Head of caudate nucleus (tissue), 42 donors: ENCODE results near the gene CSHL1.
"Not testable (repeated sequence)": the region's sequence is repeated elsewhere in the genome, so short reads cannot be mapped to it uniquely, and the experiment has no call there.

Source experiments
- DNase-seq, 42 donors: peaks; one replicate each; pipeline versions ENCODE4 v3.0.0 to v3.0.0-alpha.2; 2020 to 2021; ENCODE audit warnings: mixed read lengths in 7 of 42
- intact Hi-C: fragments of 100-400 bp; cut with DNase I; formaldehyde crosslinking; loops from one replicate; pipeline ENCODE4 v1.15.0; 2022

The CSHL1 gene

GRCh38 chr17:63922402-63922801 lies 11.3 kb upstream of the CSHL1 start:
- DNase-seq, intact Hi-C loops: not testable (repeated sequence)

- DNase-seq, intact Hi-C loops: not testable (repeated sequence)
These were observed 9.7 kb upstream of the CSHL1 start for GRCh38 chr17:63920779-63921178.

- DNase-seq, intact Hi-C loops: not testable (repeated sequence)
These were observed 9.0 kb upstream of the CSHL1 start for GRCh38 chr17:63920050-63920449.

GRCh38 chr17:63919311-63919723 lies 8.3 kb upstream of the CSHL1 start:
- intact Hi-C loops: loop anchor here (10.0 kb wide), 1 partner anchor 215 kb away; the partner anchor contains the start of gene ERN1
- DNase-seq: peak in 39 of 42 donors; percentile 8 to 80 (median 56)

- intact Hi-C loops: loop anchor here (10.0 kb wide), 1 partner anchor 216 kb away; the partner anchor contains the start of gene ERN1
- not testable (repeated sequence) for DNase-seq
These were observed 7.8 kb upstream of the CSHL1 start, which contains the start of gene GH1 for GRCh38 chr17:63918789-63919305. GH1 (minus strand) TSS chr17:63918839; CDS start chr17:63918776, 63 bp downstream.

- intact Hi-C loops: loop anchor here (10.0 kb wide), 1 partner anchor 216 kb away; the partner anchor contains the start of gene ERN1
- no peak for DNase-seq
These were observed 7.2 kb upstream of the CSHL1 start for GRCh38 chr17:63918305-63918704.

- intact Hi-C loops: loop anchor here (10.0 kb wide), 1 partner anchor 217 kb away; the partner anchor contains the start of gene ERN1
- no peak for DNase-seq
These were observed 6.6 kb upstream of the CSHL1 start for GRCh38 chr17:63917646-63918045.

GRCh38 chr17:63917206-63917605 lies 6.1 kb upstream of the CSHL1 start:
- intact Hi-C loops: loop anchor here (10.0 kb wide), 1 partner anchor 218 kb away; the partner anchor contains the start of gene ERN1
- not testable (repeated sequence) for DNase-seq

GRCh38 chr17:63916566-63917185 lies 5.6 kb upstream of the CSHL1 start:
- DNase-seq: no peak
- intact Hi-C loops: loop anchor here (10.0 kb wide), 1 partner anchor 218 kb away; the partner anchor contains the start of gene ERN1

GRCh38 chr17:63915753-63916152 lies 4.7 kb upstream of the CSHL1 start:
- not testable (repeated sequence) for DNase-seq
- intact Hi-C loops: loop anchor here (10.0 kb wide), 1 partner anchor 219 kb away; the partner anchor contains the start of gene ERN1

- intact Hi-C loops: loop anchor here (10.0 kb wide), 1 partner anchor 220 kb away; the partner anchor contains the start of gene ERN1
- no peak for DNase-seq
These were observed 3.4 kb upstream of the CSHL1 start for GRCh38 chr17:63914471-63914870.

GRCh38 chr17:63911657-63912100 lies 621 bp upstream of the CSHL1 start:
- DNase-seq: peak in 29 of 42 donors; percentile 11 to 74 (median 46)
- intact Hi-C loops: loop anchor here (10.0 kb wide), 1 partner anchor 223 kb away; the partner anchor contains the start of gene ERN1

GRCh38 chr17:63910096-63910495 lies 962 bp downstream of the CSHL1 start:
- intact Hi-C loops: loop anchor here (10.0 kb wide), 1 partner anchor 225 kb away; the partner anchor contains the start of gene ERN1
- DNase-seq: no peak

GRCh38 chr17:63909586-63909985 lies 1.5 kb downstream of the CSHL1 start:
- intact Hi-C loops, DNase-seq: not testable (repeated sequence)

- DNase-seq, intact Hi-C loops: not testable (repeated sequence)
These were observed 3.8 kb downstream of the CSHL1 start for GRCh38 chr17:63907161-63907778.

GRCh38 chr17:63904796-63905195 lies 6.3 kb downstream of the CSHL1 start:
- intact Hi-C loops, DNase-seq: not testable (repeated sequence)

GRCh38 chr17:63903787-63904201 lies 7.3 kb downstream of the CSHL1 start:
- DNase-seq: peak in 7 of 42 donors; percentile 8 to 49 (median 19)
- intact Hi-C loops: not testable (repeated sequence)

GRCh38 chr17:63901971-63902370 lies 9.1 kb downstream of the CSHL1 start:
- intact Hi-C loops, DNase-seq: not testable (repeated sequence)
